GM12878 (cell line): ENCODE data around the gene C2orf92. TPM values are rescaled to one million over a fixed set of nuclear protein-coding genes. Genes with fewer than 3 reads are reported as not detected.
"Not testable (repeated sequence)": the region's sequence is repeated elsewhere in the genome, so short reads cannot be mapped to it uniquely, and the experiment has no call there.

Experiments used
- ATAC-seq: fragments of 200-7000 bp; cut with Tn5 transposase; 3 replicates; pipeline ENCODE4 v1.9.1; 2020; ENCODE audit warnings: mild to moderate bottlenecking, moderate library complexity
- Bru-seq: library from RNA; stranded (reverse); fragments of 400-500 nt; gene quantifications from one replicate; lab custom pipeline; 2021; lab: Mats Ljungman, UMichigan
- BruChase-seq, 2 experiments: library from RNA; stranded (reverse); fragments of 400-500 nt; gene quantifications; one replicate each; lab custom pipeline; 2021; lab: Mats Ljungman, UMichigan
- BruUV-seq: library from RNA; stranded (reverse); fragments of 400-500 nt; replicated peaks from 2 replicates; lab custom pipeline; 2021; lab: Mats Ljungman, UMichigan
- CTCF ChIA-PET: fragments of 300-600 bp; sonication (Branson Sonifier 250); formaldehyde crosslinking; extraction: SDS; loops from one replicate; lab custom pipeline; 2021; ENCODE audit warnings: inconsistent platforms; lab: Yijun Ruan, JAX
- POLR2A ChIA-PET: fragments of 350-600 bp; formaldehyde crosslinking; extraction: SDS; loops from one replicate; lab custom pipeline; 2021; ENCODE audit warnings: inconsistent platforms; lab: Charles Lee
- RAD21 ChIA-PET: fragments of 300-600 bp; sonication (Branson Sonifier 250); formaldehyde crosslinking; loops from one replicate; lab custom pipeline; 2023; ENCODE audit warnings: antibody characterized with exemption; ENCODE audit not compliant: unreplicated experiment; lab: Charles Lee
- SMC1A ChIA-PET: fragments of 300-600 bp; sonication (Branson Sonifier 250); formaldehyde crosslinking; loops from one replicate; lab custom pipeline; 2023; ENCODE audit not compliant: unreplicated experiment, uncharacterized antibody; lab: Charles Lee
- DNase-seq: peaks from one replicate; pipeline ENCODE4 v3.0.0-alpha.2; 2011; ENCODE audit warnings: low read depth, low spot score
- FAIRE-seq: peaks from 3 replicates; lab custom pipeline; 2011; peaks lifted over from hg19 to GRCh38; lab: Jason Lieb, UNC
- H2AFZ ChIP-seq: 2 replicates; pipeline ENCODE4 v1.6.0; 2011; ENCODE audit warnings: low read depth, low read length, control low read depth; ENCODE audit not compliant: control insufficient read depth
- H3K27ac ChIP-seq: 2 replicates; pipeline ENCODE4 v1.5.1; 2011; ENCODE audit warnings: control low read depth; ENCODE audit not compliant: control insufficient read depth, insufficient read depth
- H3K27me3 ChIP-seq, 2 experiments: replicated peaks in 1 of 2; 2 replicates each; pipeline versions ENCODE4 v1.6.0 to v1.6.1; 2011; ENCODE audit warnings: low read length in 1 of 2; ENCODE audit not compliant: control insufficient read depth in 2 of 2, insufficient read depth in 2 of 2
- H3K36me3 ChIP-seq, 2 experiments: 2 replicates each; pipeline ENCODE4 v1.5.1; 2011; ENCODE audit warnings: low read length in 1 of 2; ENCODE audit not compliant: control insufficient read depth in 2 of 2, insufficient read depth in 2 of 2
- H3K4me1 ChIP-seq: 2 replicates; pipeline ENCODE4 v1.6.1; 2011; ENCODE audit warnings: mild to moderate bottlenecking, low read length, moderate library complexity, mixed read lengths; ENCODE audit not compliant: control insufficient read depth, insufficient read depth
- H3K4me2 ChIP-seq: 2 replicates; pipeline ENCODE4 v1.6.0; 2011; ENCODE audit warnings: control low read depth; ENCODE audit not compliant: control insufficient read depth, insufficient read depth
- H3K4me3 ChIP-seq: fragments of 200-600 bp; sonication (generic); 2 replicates; pipeline ENCODE4 v1.5.1; 2016
- H3K79me2 ChIP-seq: 2 replicates; pipeline ENCODE4 v1.6.0; 2011; ENCODE audit warnings: low read length; ENCODE audit not compliant: control insufficient read depth, insufficient read depth
- H3K9ac ChIP-seq: 2 replicates; pipeline ENCODE4 v1.8.0; 2011; ENCODE audit warnings: low read length, control low read depth, mixed read lengths; ENCODE audit not compliant: control insufficient read depth, insufficient read depth
- H3K9me3 ChIP-seq: replicated peaks from 3 replicates; pipeline ENCODE4 v1.5.1; 2011; ENCODE audit warnings: mild to moderate bottlenecking, low read length; ENCODE audit not compliant: control insufficient read depth, insufficient read depth
- H4K20me1 ChIP-seq: 2 replicates; pipeline ENCODE4 v1.6.0; 2011; ENCODE audit not compliant: control insufficient read depth, insufficient read depth
- NFYA ChIP-seq: IDR thresholded peaks from 2 replicates; pipeline ENCODE4 v1.6.1; 2011; ENCODE audit warnings: low read depth, mild to moderate bottlenecking, low read length, improper control_type of control experiment, borderline replicate concordance
- ZNF207 ChIP-seq: fragments of 450-650 bp; IDR thresholded peaks from 2 replicates; pipeline ENCODE4 v1.6.1; 2014; ENCODE audit warnings: antibody characterized with exemption, mild to moderate bottlenecking, borderline replicate concordance
- WGBS: methylation state at CpG from one replicate; pipeline ENCODE4 v1.1.6; 2016; ENCODE audit warnings: low lambda C conversion rate; ENCODE audit not compliant: insufficient replicate concordance, insufficient coverage; ENCODE audit errors: missing lambda C conversion rate; 5-methylcytosine and 5-hydroxymethylcytosine counted together
- in situ Hi-C: fragments of 300-500 bp; cut with MboI; formaldehyde crosslinking; loops from 9 replicates; pipeline ENCODE4 v1.14.3; 2018; ENCODE audit warnings: mixed read lengths
- intact Hi-C: fragments of 100-400 bp; cut with micrococcal nuclease; formaldehyde crosslinking; loops from one replicate; pipeline ENCODE4 v1.14.2; 2022; ENCODE audit not compliant: unreplicated experiment
- long read RNA-seq, 2 experiments: library from polyadenylated mRNA; unstranded; transcript quantifications; one replicate each; pipeline ENCODE4 v2.0.0, GENCODE V29; 2019 to 2020
- polyA minus RNA-seq, 3 experiments: library from RNA; depleted of rRNA, polyadenylated mRNA; stranded (reverse); fragments of >200 nt; gene quantifications; 2 replicates each; pipeline ENCODE4 v1.2.3, GENCODE V29; 2011
- polyA plus RNA-seq, 11 experiments: library from polyadenylated mRNA; depleted of rRNA in 4 of 11; unstranded in 6 of 11; stranded (reverse) in 5 of 11; fragments of >200 nt; fragmentation: Nextera tagmentation in 4 of 11; fragmentation: Illumina TruSeq in 1 of 11; extraction: Ambion mirVana in 4 of 11; extraction: Trizol in 1 of 11; gene quantifications; 1 replicate in 1 of 11; 2 replicates in 10 of 11; pipeline versions ENCODE4 v1.2.1 to v1.2.3, GENCODE V29; 2011 to 2016; ENCODE audit warnings: inconsistent platforms in 2 of 11, missing spikeins in 2 of 11, low read depth in 1 of 11
- total RNA-seq, 4 experiments: library from RNA; depleted of rRNA in 3 of 4; stranded (reverse); fragments of >200 nt in 3 of 4; fragmentation: Illumina TruSeq in 1 of 4; extraction: Trizol in 1 of 4; gene quantifications; 2 replicates each; pipeline versions ENCODE4 v1.2.1 to v1.2.3, GENCODE V29; 2013 to 2021
- TF ChIP-seq, protein P1 (sequence below): IDR thresholded peaks from 2 replicates; pipeline ENCODE4 v1.6.1; 2011; ENCODE audit warnings: borderline replicate concordance, low read depth, mild to moderate bottlenecking, moderate library complexity, low read length; ENCODE audit not compliant: insufficient read depth, poor library complexity, severe bottlenecking
- TF ChIP-seq, protein P2 (sequence below): IDR thresholded peaks from 2 replicates; pipeline ENCODE4 v1.6.1; 2011; ENCODE audit warnings: mild to moderate bottlenecking, low read depth, low read length, moderate library complexity; ENCODE audit not compliant: insufficient replicate concordance
- TF ChIP-seq, protein P3 (sequence below): fragments of 150-350 bp; IDR thresholded peaks from 2 replicates; pipeline ENCODE4 v1.6.1; 2014; ENCODE audit warnings: mild to moderate bottlenecking, low read depth, low read length

Gene C2orf92
- total RNA-seq (2013; cell fraction: nucleolus; rRNA removed) = 46.6 and 50.3 TPM in 2 replicates
- total RNA-seq (2014; rRNA removed) (3.7 and 3.8 TPM in 2 replicates), total RNA-seq (2014; rRNA removed; fragmentation: Illumina TruSeq; extraction: Trizol) (3.5 and 3.6 TPM in 2 replicates), total RNA-seq (2021) (3.4 and 3.5 TPM in 2 replicates), polyA plus RNA-seq (2011; rRNA removed) (10.1 and 10.5 TPM in 2 replicates), polyA plus RNA-seq (2014; fragmentation: Illumina TruSeq; extraction: Trizol) (3.2 and 4.1 TPM in 2 replicates), polyA plus RNA-seq (2014; fragmentation: Nextera tagmentation; extraction: Ambion mirVana) (under 1 TPM; 0.40 to 0.75 TPM), polyA plus RNA-seq (2014; rRNA removed) (1.8 and 3.8 TPM in 2 replicates), polyA plus RNA-seq (2016; fragmentation: Nextera tagmentation; extraction: Ambion mirVana) (1 to 10 TPM; 2.1 to 4.5 TPM), polyA minus RNA-seq (2011; rRNA and poly(A)+ RNA removed) (5.6 and 11.5 TPM in 2 replicates), Bru-seq, nascent RNA (percentile 43 among the genes with signal in this experiment), BruChase-seq, experiment 1, labeled RNA remaining after a 6-hour chase (percentile 47 among the genes with signal in this experiment), BruChase-seq, experiment 2, labeled RNA remaining after a 2-hour chase (percentile 44 among the genes with signal in this experiment)
- 3.6 TPM for polyA plus RNA-seq (2011; ENCODE audit: low read depth)
- 3.8 and 4.4 TPM in 2 replicates for polyA plus RNA-seq (2011; cell fraction: cytosol; rRNA removed)
- polyA plus RNA-seq (2011; cell fraction: nucleus; rRNA removed) = 25.1 and 36.4 TPM in 2 replicates
- polyA plus RNA-seq (2012) = 5.2 and 5.9 TPM in 2 replicates
- polyA minus RNA-seq (2011; cell fraction: cytosol; rRNA and poly(A)+ RNA removed) = 2.8 and 4.4 TPM in 2 replicates
- 13.2 and 18.9 TPM in 2 replicates for polyA minus RNA-seq (2011; cell fraction: nucleus; rRNA and poly(A)+ RNA removed)
- long read RNA-seq, experiment 1 = 0 reads
- long read RNA-seq, experiment 2, partial matches to known transcripts = 0 of 1 reads
- long read RNA-seq, experiment 2, other reads (novel, unspliced or antisense) = 1 of 1 reads

DNA sequence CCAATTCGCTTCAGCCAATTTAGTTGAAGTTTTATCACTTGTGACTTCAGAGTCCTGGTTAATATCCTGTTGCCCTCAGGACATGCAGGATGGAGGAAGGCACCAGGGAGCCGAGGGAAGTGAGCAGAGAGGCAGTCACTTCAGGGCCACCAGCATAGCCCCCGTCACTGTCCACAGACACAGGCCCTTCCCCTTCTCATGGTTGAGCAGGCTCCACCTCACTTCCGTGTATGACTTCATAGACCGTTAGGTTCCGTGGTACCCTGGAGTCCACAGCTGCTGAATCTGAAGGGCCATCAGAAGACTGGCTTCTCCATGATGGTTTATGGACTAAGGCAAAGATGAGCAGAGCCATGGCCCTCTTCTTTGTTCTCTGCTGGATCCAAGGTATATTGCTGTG, at the start of gene C2orf92:
TSS of gene C2orf92 (plus strand) at position 266 of the 400 bp plus-strand sequence. CDS start at position 342, 76 bp downstream.
- no TSS peak for BruUV-seq
- in situ Hi-C loops (loop anchor here (10.0 kb wide), 1 partner anchor 1605 kb away; no protein-coding TSS in a partner anchor), intact Hi-C loops (no loop called here)
- ChIA-PET RAD21 (interaction anchor here (0.9 kb wide), 1 partner anchor 27 kb away, joined by 3 read pairs; no protein-coding TSS in a partner anchor), CTCF (interaction anchor here (1.0 to 1.8 kb wide), 2 partner anchors 13 to 28 kb away, joined by 4 to 7 read pairs; no protein-coding TSS in a partner anchor), SMC1A (interaction anchor here (0.7 to 1.2 kb wide), 3 partner anchors 21 to 718 kb away, joined by 3 to 4 read pairs (median 3); no protein-coding TSS in a partner anchor), POLR2A (interaction anchor here (1.4 kb wide), 1 partner anchor 23 kb away, joined by 3 read pairs; no protein-coding TSS in a partner anchor)
- ATAC-seq (no peak), DNase-seq (no peak), FAIRE-seq (no peak)
- H3K79me2 ChIP-seq = no peaks in the 10 kb centered on the region
- no peak within 1 kb of the TSS for H3K27ac ChIP-seq
- H3K4me1 ChIP-seq = peaks cover 6% of the 10 kb centered on the region; the same call in 1 of the 2 replicates
- H3K36me3 ChIP-seq = no peaks in the 10 kb centered on the region
- WGBS = 57% methylated on average over 6 of the region's 6 CpGs
- no peak within 1 kb of the TSS for H3K4me3 ChIP-seq
- H3K9ac ChIP-seq = no peak within 1 kb of the TSS
- H3K9me3 ChIP-seq = no peaks in the 10 kb centered on the region
- no peaks in the 10 kb centered on the region for H3K27me3 ChIP-seq
- no peak within 1 kb of the TSS for H2AFZ ChIP-seq
- TF ChIP-seq, protein P1, sequence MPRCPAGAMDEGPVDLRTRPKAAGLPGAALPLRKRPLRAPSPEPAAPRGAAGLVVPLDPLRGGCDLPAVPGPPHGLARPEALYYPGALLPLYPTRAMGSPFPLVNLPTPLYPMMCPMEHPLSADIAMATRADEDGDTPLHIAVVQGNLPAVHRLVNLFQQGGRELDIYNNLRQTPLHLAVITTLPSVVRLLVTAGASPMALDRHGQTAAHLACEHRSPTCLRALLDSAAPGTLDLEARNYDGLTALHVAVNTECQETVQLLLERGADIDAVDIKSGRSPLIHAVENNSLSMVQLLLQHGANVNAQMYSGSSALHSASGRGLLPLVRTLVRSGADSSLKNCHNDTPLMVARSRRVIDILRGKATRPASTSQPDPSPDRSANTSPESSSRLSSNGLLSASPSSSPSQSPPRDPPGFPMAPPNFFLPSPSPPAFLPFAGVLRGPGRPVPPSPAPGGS = no peak
- TF ChIP-seq ZNF207 (no peak), NFYA (no peak)
- TF ChIP-seq, protein P2, sequence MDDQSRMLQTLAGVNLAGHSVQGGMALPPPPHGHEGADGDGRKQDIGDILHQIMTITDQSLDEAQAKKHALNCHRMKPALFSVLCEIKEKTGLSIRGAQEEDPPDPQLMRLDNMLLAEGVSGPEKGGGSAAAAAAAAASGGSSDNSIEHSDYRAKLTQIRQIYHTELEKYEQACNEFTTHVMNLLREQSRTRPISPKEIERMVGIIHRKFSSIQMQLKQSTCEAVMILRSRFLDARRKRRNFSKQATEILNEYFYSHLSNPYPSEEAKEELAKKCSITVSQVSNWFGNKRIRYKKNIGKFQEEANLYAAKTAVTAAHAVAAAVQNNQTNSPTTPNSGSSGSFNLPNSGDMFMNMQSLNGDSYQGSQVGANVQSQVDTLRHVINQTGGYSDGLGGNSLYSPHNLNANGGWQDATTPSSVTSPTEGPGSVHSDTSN = no peak
- TF ChIP-seq, protein P3, sequence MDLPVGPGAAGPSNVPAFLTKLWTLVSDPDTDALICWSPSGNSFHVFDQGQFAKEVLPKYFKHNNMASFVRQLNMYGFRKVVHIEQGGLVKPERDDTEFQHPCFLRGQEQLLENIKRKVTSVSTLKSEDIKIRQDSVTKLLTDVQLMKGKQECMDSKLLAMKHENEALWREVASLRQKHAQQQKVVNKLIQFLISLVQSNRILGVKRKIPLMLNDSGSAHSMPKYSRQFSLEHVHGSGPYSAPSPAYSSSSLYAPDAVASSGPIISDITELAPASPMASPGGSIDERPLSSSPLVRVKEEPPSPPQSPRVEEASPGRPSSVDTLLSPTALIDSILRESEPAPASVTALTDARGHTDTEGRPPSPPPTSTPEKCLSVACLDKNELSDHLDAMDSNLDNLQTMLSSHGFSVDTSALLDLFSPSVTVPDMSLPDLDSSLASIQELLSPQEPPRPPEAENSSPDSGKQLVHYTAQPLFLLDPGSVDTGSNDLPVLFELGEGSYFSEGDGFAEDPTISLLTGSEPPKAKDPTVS = no peak
- no peaks in the 10 kb centered on the region for H4K20me1 ChIP-seq
- H3K4me2 ChIP-seq = no peak within 1 kb of the TSS

DNA sequence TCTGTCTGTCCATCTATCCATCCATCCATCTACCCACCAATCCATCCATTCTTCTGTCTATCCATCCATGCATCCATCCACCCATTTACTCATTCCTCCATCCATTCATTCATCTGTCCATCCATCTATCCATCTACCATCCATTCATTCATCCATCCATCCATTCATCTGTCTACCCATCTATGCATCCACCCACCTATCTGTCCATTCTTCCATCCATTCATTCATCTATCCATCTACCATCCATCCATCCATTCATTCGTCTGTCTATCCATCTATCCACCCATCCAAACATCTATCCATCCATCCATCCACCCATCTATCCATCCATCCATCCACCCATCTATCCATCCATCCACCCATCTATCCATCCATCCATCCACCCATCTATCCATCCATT, 49.0 kb upstream of the C2orf92 start:
- H3K9me3 ChIP-seq, H3K27me3 ChIP-seq, ATAC-seq, BruUV-seq, H2AFZ ChIP-seq, H3K79me2 ChIP-seq, H3K4me2 ChIP-seq, H4K20me1 ChIP-seq, H3K4me3 ChIP-seq, CTCF ChIA-PET, in situ Hi-C loops, SMC1A ChIA-PET, POLR2A ChIA-PET, H3K9ac ChIP-seq, RAD21 ChIA-PET, H3K27ac ChIP-seq, DNase-seq, H3K36me3 ChIP-seq, intact Hi-C loops, H3K4me1 ChIP-seq: not testable (repeated sequence)
- WGBS = no CpG with 5 or more reads among the region's 1 CpG
- FAIRE-seq = peak; percentile 27
